HG03460 (cell line): ENCODE results near the gene PRSS22.
"Not testable (repeated sequence)": the region's sequence is repeated elsewhere in the genome, so short reads cannot be mapped to it uniquely, and the experiment has no call there.

ENCODE experiments used
- ATAC-seq: cut with Tn5 transposase; IDR thresholded peaks from one replicate; pipeline ENCODE4 v1.9.1; 2021; ENCODE audit not compliant: unreplicated experiment

Gene PRSS22

GRCh38 chr16:2857451-2858244, at the start of gene PRSS22:
Gene PRSS22 (minus strand): TSS chr16:2858170. CDS start chr16:2858104, 66 bp downstream.
- ATAC-seq: no peak

GRCh38 chr16:2907084-2907753, 49.2 kb upstream of the PRSS22 start:
- ATAC-seq: not testable (repeated sequence)

GRCh38 chr16:2905988-2906387, 48.0 kb upstream of the PRSS22 start:
- ATAC-seq: no peak

GRCh38 chr16:2905241-2905987, 47.4 kb upstream of the PRSS22 start:
- ATAC-seq: peak; percentile 67

- no peak for ATAC-seq
Observed at GRCh38 chr16:2904922-2905240, 46.9 kb upstream of the PRSS22 start.

- ATAC-seq: no peak
Observed at GRCh38 chr16:2904100-2904921, 46.3 kb upstream of the PRSS22 start.

- ATAC-seq: no peak
Observed at GRCh38 chr16:2902337-2903130, 44.6 kb upstream of the PRSS22 start.

- no peak for ATAC-seq
Observed at GRCh38 chr16:2900526-2901075, 42.6 kb upstream of the PRSS22 start.

- no peak for ATAC-seq
Observed at GRCh38 chr16:2899564-2900072, 41.6 kb upstream of the PRSS22 start.

- ATAC-seq: no peak
Observed at GRCh38 chr16:2898831-2899563, 41.0 kb upstream of the PRSS22 start.

- ATAC-seq: peak; percentile 78
Observed at GRCh38 chr16:2897110-2897509, 39.1 kb upstream of the PRSS22 start.

- ATAC-seq: no peak
Observed at GRCh38 chr16:2896480-2897010, 38.6 kb upstream of the PRSS22 start.

- ATAC-seq: no peak
Observed at GRCh38 chr16:2895813-2896212, 37.8 kb upstream of the PRSS22 start.

GRCh38 chr16:2894231-2894630, 36.3 kb upstream of the PRSS22 start:
- ATAC-seq: no peak

- no peak for ATAC-seq
Observed at GRCh38 chr16:2884041-2884451, 26.1 kb upstream of the PRSS22 start.

- ATAC-seq: peak; percentile 5
Observed at GRCh38 chr16:2883458-2883908, 25.5 kb upstream of the PRSS22 start.

- peak; percentile 91 for ATAC-seq
Observed at GRCh38 chr16:2882650-2883457, 24.9 kb upstream of the PRSS22 start, which contains the start of gene FLYWCH2. Gene FLYWCH2 (plus strand): TSS chr16:2883215. CDS start chr16:2896450, 13,235 bp downstream.
